ENCODE data around the gene TMEM74B. TPM values are rescaled to one million over a fixed set of nuclear protein-coding genes. Genes with fewer than 3 reads are reported as not detected.

The TMEM74B gene
- total RNA-seq, 1 experiment from 2014 or later = 1.1 TPM

DNA sequence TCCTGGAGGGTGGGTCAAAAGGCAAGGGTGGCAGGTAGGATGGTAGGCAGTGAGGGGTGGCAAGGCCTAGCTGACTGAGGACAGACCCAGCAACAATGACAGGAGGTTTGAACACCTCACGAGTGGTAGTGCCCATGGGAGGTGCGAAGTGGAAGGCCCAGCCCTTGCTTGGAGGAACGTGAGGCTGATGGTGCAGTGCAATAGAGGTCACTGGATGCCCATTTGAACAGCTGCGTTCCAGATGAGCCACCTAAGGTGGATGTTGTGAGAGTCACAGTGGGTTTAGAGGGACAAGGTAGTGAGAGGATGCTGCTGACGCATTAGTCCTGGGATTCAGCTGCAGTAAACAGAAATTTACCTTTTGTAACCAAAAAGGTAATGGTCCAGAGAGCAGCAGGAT is 15.6 kb downstream of the TMEM74B start:
- Histone ChIP-seq H3K27me3 (ENCODE audit: control insufficient read depth, insufficient read depth, low read length) (no peaks in the 10 kb centered on the region), H3K36me3 (ENCODE audit: control insufficient read depth, insufficient read depth, low read length) (no peaks in the 10 kb centered on the region; the same call in 1 of the 2 replicates), H3K9me3 (ENCODE audit: control insufficient read depth, insufficient read depth, low read depth, low read length) (no peaks in the 10 kb centered on the region), H3K4me3 (ENCODE audit: low read depth in 2 of 2, low read length in 2 of 2) (no peak overlapping the region), H3K27ac (ENCODE audit: low read length) (no peak overlapping the region), H3K4me1 (ENCODE audit: control insufficient read depth, insufficient read depth, low read length) (no peaks in the 10 kb centered on the region)
- ATAC-seq (no peak), DNase-seq (ENCODE audit: low read depth, low spot score) (no peak)
- TF ChIP-seq, protein P1, sequence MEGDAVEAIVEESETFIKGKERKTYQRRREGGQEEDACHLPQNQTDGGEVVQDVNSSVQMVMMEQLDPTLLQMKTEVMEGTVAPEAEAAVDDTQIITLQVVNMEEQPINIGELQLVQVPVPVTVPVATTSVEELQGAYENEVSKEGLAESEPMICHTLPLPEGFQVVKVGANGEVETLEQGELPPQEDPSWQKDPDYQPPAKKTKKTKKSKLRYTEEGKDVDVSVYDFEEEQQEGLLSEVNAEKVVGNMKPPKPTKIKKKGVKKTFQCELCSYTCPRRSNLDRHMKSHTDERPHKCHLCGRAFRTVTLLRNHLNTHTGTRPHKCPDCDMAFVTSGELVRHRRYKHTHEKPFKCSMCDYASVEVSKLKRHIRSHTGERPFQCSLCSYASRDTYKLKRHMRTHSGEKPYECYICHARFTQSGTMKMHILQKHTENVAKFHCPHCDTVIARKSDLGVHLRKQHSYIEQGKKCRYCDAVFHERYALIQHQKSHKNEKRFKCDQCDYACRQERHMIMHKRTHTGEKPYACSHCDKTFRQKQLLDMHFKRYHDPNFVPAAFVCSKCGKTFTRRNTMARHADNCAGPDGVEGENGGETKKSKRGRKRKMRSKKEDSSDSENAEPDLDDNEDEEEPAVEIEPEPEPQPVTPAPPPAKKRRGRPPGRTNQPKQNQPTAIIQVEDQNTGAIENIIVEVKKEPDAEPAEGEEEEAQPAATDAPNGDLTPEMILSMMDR (IDR thresholded peaks at IDR 0.05) = no peak
- TF ChIP-seq SIN3A (IDR thresholded peaks at IDR 0.05; ENCODE audit: borderline replicate concordance, insufficient read depth, low read depth, low read length) = no peak
- intact Hi-C loops (cut with micrococcal nuclease; ENCODE audit: unreplicated experiment) = no loop called here
- ChIA-PET CTCF (no interaction called here), POLR2A (no interaction called here)
- in situ Hi-C loops (cut with HindIII; ENCODE audit: low pct_unique_long_range_greater_than_20kb, low sequenced_read_pairs) = no loop called here
- no TSS peak for BruUV-seq (replicated peaks)

- Histone ChIP-seq H3K4me3 (ENCODE audit: low read depth in 2 of 2, low read length in 2 of 2) (no peak overlapping the region), H3K27me3 (ENCODE audit: control insufficient read depth, insufficient read depth, low read length) (no peaks in the 10 kb centered on the region), H3K9me3 (ENCODE audit: control insufficient read depth, insufficient read depth, low read depth, low read length) (no peaks in the 10 kb centered on the region), H3K27ac (ENCODE audit: low read length) (no peak overlapping the region), H3K4me1 (ENCODE audit: control insufficient read depth, insufficient read depth, low read length) (no peaks in the 10 kb centered on the region), H3K36me3 (ENCODE audit: control insufficient read depth, insufficient read depth, low read length) (peaks cover 4% of the 10 kb centered on the region; the same call in 1 of the 2 replicates)
- TF ChIP-seq POLR2AphosphoS5 (IDR thresholded peaks at IDR 0.05; ENCODE audit: low read depth, low read length) (no peak), SIN3A (IDR thresholded peaks at IDR 0.05; ENCODE audit: borderline replicate concordance, insufficient read depth, low read depth, low read length) (no peak), REST (IDR thresholded peaks at IDR 0.05; ENCODE audit: insufficient read depth in 1 of 2, low read depth in 2 of 2, low read length in 1 of 2) (no peak), TCF7L2 (IDR thresholded peaks at IDR 0.05; ENCODE audit: low read depth, low read length) (no peak)
- TF ChIP-seq, protein P1 (IDR thresholded peaks at IDR 0.05) = no peak
- ChIA-PET CTCF (no interaction called here), POLR2A (no interaction called here)
- BruUV-seq (replicated peaks) = no TSS peak
- DNase-seq (ENCODE audit: low read depth, low spot score) (no peak), ATAC-seq (no peak)
- in situ Hi-C loops (cut with HindIII; ENCODE audit: low pct_unique_long_range_greater_than_20kb, low sequenced_read_pairs) (no loop called here), intact Hi-C loops (cut with micrococcal nuclease; ENCODE audit: unreplicated experiment) (no loop called here)
Measured at GRCh38 chr20:1166948-1167720, 17.6 kb downstream of the TMEM74B start.
